ENCODE data around the gene SHPK. TPM values are rescaled to one million over a fixed set of nuclear protein-coding genes. Genes with fewer than 3 reads are reported as not detected.
"Not testable (repeated sequence)": the region's sequence is repeated elsewhere in the genome, so short reads cannot be mapped to it uniquely, and the experiment has no call there.

Gene SHPK
- polyA plus RNA-seq, 4 donors: 9.6 to 17.3 (median 14.7) TPM

DNA sequence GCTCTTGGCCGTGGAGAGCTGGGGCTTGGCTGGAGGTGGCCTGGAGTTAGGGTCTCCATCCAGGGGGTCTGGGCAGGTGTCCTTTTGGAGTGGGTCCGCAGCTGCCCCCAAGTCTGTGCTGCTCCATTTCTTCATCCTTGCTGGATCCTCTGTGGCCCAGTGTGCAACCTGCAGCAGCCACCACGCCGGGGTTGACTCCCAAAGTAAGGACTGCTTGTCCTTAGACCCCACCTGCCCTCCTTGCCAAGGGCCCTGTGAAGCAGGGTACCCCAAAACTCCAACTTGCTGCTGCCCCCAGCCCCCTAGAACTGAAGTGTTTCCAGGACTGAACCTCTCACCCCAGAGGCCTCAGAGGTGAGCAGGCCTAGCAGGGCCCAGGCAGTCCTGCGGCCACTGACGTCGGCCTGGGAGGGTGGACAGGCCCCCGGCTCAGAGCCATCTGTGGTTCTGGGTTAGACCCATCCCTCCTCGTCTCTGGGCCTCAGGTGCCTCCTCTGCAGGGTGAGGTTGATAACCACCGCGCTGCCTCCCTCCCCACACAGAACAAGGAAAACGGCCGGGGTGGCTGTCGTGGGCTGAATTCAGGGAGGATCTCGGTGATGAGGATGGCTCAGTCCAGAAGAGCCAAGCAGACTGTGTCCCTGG, 43.7 kb downstream of the SHPK start:
- no peak for DNase-seq (ENCODE audit: low read depth in 4 of 4, low spot score in 3 of 4)

DNA sequence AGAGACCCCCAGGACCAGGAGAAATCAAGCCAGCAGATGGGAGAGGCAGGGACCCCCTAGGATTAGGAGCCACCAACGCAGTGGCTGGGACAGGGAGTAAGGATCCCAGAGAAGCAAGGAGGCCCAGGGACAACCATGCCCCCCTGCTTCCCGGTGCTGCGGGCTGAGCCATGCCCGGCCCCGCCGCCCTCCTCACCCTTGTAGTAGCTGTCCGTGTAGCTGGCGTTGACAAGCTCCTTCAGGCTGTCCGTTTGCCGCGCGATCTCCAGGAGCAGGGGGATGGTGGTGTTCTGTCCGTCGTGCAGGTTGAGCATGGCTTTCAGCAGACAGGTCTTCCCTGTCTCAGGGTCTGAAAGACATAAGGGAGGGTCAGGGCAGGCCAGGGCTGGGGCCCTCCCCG, 45.3 kb downstream of the SHPK start:
- no peak for DNase-seq (ENCODE audit: low read depth in 4 of 4, low spot score in 3 of 4)

DNA sequence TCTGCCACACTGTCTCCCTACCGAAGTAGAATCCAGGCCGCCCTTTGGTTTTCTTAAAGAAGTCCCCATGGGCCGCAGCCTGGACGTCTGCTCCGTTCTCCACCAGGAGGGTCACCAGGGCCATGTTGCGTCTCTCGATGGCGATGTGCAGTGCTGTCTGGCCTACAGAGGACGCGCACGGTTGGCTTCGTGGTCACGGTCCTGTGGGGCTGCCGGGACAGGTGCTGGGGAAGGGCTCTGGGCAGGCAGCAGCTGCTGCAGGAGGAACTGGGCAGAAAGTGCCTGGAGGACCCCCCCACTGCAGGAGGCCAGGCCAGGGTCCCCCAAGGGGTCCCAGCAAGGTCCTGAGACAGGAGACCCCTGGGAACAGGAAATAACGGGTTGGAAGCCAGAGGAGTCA, 45.8 kb downstream of the SHPK start:
- no peak for DNase-seq (ENCODE audit: low read depth in 4 of 4, low spot score in 3 of 4)

DNA sequence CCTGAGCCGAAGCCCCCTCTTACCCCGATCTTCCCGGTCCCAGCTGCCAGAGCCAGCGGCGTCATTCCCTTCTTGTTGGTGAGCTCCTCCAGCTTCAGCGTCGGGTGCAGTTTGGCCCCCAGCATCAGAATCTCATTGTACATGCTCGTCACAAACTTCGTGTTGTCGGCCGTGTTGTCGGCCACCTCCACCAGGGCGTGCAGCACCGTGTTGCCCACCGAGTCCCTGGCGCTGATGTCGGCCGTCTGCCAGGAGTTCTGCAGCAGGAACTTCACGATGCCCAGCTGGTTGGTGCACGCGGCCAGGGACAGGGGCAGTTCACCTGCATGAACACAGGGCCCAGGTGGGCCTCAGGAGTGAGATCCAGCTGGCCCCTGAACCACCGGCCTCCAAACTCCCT, 46.3 kb downstream of the SHPK start:
- DNase-seq (ENCODE audit: low read depth in 4 of 4, low spot score in 3 of 4): no peak

DNA sequence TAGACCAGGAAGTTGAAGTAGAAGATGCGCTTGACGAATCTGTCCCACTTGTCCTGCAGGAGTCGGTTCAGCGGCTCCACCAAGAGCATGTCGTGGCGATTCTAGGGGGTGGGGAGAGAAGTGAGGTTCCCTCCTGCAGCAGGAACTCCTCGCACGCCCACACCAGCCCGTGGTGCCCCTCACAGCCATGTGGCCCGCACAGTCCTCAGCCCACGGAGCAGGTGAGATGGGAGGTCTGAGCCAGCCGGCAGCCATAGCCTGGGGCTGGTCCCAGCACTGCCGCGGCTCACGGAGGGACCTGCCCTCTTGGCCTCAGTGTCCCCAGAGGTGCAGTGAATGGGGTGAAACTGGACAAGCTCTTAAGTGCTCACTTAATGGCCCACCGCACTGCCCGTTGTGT, 50.2 kb downstream of the SHPK start:
- DNase-seq (ENCODE audit: low read depth in 4 of 4, low spot score in 3 of 4): no peak

DNA sequence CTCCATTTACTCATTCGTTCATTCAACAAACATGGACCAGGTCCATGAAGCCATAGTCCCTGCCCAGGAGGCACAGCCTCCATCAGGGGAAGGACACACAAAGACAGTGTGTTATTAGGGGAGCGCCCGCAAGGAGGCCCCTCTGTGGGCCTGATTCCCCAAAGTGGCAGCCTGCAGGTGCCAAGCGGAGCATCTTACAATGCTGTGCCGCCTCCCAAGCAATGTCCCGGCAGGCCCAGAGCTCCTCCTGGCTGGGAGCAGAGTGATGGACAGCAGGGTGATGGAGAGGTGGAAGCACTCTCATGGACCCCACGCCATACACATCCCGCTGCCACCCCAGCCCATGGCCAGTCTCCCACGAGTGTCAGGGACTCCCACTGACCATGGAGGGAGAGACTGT, 52.6 kb downstream of the SHPK start:
- DNase-seq (ENCODE audit: low read depth in 4 of 4, low spot score in 3 of 4): no peak

DNA sequence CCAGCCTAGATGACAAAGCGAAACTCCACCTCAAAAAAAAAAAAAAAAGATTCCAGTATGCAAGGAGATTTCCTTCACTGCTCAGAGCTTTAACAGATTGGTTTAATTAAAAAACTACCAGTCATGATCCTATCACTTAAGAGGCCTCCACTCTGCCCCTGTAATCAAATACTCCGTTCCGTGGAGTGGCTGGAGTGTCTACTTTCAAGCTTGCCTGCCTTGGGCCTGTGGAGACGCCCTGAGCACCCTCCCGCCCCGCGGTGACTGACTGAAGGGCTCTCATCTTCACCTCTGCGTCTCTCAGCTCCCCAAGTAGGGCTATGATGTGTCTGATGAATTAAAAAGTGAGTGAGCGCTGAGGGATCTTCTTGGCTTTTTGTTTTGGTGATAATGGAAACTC, 53.1 kb downstream of the SHPK start:
- DNase-seq (ENCODE audit: low read depth in 4 of 4, low spot score in 3 of 4): no peak

DNA sequence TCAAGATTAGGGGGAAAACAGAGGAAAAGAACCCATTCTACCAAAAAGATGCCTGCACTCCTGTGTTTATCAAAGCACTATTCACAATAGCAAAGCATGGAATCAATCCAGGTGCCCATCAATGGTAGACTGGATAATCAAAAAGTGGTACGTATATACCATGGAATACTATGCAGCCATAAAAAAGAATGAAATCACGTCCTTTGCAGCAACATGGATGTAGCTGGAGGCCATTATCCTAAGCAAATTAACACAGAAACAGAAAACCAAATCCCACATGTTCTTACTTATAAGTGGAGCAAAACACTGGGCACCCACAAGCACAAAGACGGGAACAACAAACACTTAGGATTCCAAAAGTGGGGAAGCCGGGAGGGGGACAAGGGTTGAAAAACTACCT, 57.4 kb downstream of the SHPK start:
- DNase-seq (ENCODE audit: low read depth in 4 of 4, low spot score in 3 of 4): not testable (repeated sequence)

DNA sequence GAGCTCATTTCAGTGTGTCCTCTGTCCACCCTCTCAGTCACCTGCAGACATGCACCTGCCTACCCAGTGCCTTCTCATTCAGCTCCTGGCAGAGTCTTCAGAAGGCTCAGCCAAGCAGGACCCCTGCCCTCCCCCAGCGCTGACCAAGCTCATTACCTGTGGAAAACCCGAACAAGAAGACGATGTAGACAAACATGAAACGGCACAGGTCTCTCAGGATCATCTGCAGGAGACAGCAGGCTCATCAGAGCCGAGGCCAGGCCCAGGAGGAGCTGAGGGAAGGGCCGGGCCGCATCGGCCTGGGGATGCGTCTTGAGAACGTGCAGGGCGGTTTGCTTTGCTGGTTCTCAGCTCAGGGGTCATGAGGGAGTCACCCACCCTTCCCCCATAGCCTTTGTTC, 59.1 kb downstream of the SHPK start:
- DNase-seq (ENCODE audit: low read depth in 4 of 4, low spot score in 3 of 4): no peak

DNA sequence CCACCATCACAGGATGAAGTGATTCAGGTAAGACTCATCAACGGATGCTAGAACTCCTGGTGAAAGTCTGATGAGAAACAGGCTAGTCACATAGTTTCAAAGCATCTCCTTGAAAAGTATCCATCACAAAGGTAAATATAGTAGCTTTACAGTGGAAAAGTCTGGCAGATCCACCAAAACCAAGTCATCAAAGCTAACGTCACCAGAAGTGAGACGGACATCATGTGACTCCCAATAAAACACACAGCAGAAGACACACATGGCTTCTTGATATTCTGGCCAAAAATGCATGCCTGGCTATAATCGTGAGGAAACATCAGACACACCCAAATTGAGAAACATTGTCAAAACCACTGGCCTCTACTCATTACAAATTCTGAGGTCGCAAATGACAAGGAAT, 60.5 kb downstream of the SHPK start:
- no peak for DNase-seq (ENCODE audit: low read depth in 4 of 4, low spot score in 3 of 4)

DNA sequence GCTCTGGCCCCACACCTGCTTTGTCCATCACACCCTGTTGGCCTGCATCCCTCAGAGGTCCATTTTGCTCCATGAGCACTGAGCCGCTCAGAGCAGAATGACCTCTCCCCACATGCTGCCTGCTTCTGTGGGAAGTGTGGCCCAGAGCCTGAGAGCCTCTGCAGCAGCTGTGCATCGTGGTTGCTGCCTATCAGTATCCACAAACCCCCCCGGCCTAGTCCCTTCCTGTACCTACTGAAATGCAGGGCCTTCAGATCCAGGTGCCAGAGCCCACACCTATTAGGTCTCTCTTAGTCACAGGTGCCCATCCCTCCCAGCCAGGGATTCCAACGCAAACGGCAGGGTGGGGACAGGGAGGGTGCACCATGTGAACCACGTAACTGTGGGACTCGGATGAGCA, 61.8 kb downstream of the SHPK start:
- DNase-seq (ENCODE audit: low read depth in 4 of 4, low spot score in 3 of 4): no peak

DNA sequence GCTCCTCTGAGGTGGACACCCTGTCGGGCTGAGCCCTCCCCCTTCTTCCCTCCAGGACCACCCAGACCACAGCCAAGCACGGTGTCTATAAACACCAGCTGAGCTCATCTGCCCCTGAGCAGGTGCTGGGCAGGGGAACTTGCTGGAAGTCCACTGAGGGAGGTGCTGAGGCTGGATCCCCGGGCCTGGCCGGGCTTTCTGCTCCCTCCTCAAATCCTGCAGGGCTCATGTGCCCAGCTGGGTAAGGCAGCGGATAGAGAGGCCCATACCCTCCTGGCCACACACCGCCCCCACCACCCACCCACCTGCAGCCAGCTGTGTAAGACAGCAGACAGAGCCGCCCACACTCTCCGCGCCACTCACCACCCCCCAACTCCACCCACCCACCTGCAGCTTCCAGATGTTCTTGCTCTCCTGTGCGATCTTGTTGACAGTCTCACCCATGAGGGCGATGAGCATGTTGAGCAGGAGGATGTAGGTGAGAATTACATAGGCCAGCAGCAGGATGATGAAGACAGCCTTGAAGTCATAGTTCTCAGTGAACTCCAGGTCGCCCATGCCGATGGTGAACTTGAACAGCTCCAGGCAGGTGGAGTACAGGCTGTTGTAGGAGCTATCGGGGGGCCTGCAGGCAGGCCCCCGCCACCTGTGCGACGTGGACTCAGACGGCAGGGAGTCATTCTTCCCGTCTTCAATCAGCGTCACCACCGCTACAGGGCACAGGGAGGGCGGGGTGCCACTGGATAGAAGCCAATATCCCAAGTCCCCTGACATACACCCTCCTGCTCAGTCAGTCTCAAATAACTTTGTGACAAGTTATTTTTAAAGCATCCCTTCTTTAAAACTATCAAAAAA, 62.6 kb downstream of the SHPK start:
- DNase-seq (ENCODE audit: low read depth in 4 of 4, low spot score in 3 of 4): no peak

DNA sequence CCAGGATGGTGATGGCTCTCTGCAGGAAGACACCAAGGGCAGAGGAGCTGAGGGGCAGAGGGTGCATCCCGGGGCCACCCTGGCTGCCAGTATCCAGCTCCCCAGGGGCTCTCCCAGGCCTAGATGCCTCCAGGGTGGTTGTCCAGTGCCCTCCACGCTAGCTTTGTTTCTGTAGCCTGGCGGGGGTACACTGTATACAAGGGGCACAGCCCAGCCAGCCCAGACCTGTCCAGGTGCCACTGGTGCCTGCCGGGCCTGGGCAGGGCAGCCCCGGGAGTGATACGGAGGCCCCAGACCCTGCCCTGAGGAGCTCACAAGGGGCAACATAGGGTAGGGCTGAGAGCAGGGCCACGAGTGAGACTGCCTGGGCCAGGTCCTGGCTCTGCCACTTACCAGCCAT, 63.8 kb downstream of the SHPK start:
- DNase-seq (ENCODE audit: low read depth in 4 of 4, low spot score in 3 of 4): no peak

DNA sequence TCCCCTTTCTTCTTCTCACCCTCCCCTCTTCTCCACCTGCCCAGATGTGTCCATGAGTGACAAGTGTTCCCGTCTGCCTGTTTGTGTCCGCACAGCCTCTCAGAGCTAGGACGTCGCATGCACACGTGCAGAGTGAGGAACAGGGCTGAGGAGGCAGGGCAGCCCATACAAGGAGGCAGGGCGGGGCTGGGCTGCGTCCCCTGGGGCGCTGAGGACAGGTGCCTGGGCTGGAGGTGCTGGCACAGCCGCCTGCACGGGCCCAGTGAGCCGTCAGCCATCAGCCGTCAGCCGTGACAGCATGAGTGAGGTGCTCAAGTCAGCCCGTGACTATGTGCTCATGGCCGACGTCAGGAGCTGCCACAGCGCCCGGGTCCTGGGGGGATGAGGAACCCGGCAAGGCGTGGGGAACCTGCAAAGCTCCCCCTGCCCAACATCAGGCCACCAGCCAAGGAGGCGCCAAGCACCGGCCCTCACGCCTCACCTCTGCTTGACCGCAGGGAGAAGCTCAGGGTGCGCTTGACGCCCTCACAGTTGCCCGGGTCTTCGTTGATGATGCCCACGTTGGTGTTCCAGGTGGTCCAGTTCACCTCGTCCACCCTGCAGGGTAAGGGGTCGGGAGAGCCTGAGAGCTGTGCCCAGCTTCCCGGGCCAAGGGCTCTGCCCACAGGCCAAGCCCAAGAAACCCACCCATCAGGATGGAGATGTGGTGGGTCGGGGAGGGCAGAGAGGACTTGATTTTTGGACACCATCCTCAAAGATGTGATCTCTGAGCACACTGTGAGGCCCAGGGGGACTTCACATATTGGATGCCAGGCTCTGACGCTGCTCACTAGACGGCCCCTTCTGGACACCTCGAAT, 64.8 kb downstream of the SHPK start:
- no peak for DNase-seq (ENCODE audit: low read depth in 4 of 4, low spot score in 3 of 4)

DNA sequence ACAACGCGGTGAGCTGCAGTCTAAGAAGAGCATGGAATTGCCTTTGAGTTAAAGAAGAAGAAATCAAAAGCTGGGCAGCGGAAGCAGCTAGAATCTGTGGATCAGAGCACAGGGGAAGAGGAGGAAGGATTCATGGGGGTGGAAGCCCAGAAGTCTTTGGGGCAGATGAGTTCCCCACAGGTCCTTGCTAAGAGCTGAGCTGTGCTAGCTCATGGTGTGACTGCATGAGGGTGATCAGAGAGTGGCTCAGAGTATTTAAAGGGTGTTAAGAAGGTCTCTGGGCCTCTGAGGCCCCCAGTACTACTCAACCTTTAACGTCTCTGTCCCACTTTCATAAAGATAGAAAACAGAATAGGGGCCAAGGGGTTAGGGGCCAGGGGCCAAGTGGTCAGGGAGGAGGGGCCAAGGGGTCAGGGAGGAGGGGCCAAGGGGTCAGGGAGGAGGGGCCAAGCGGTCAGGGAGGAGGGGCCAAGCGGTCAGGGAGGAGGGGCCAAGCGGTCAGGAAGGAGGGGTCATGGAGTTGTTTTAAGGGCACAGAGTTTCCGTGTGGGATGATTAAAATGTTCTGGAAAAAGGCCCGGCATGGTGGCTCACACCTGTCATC, 66.4 kb downstream of the SHPK start:
- DNase-seq (ENCODE audit: low read depth in 4 of 4, low spot score in 3 of 4): no peak

DNA sequence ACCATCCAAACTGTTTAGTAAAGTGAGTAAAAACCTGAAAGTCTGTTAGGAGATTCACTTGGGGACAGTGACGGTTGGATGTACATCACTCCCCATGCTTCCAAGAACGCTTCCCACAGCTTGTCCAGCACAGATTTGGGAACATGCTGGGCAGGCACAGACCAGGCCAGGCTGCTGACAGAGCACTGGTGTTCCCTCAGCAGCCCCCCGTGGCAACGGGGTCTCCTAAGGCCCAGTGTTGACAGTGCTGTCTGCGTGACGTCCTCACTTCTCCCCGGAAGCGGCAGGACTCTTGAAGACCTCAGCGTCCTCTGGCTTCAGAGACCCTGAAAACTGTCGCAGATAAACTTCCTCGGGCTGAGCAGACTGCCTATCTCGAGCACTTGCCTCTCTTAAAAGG, 69.5 kb downstream of the SHPK start:
- no peak for DNase-seq (ENCODE audit: low read depth in 4 of 4, low spot score in 3 of 4)

DNA sequence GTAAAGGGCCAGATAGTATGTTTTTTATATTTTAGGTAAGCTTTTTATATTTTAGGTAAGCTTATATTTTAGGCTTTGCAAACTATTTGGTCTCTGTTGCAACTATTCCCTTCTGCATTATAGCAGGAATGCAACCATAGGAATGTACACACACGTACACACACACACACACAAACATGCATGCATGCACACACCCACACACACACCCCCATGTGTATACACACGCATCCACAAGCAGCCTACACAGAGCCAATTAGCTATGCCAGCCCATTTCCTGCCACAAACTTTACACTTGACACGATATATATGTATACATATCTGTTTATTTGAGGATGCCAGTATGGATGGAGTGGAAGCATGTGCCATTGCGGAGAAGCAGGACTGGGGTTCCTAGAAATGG, 70.9 kb downstream of the SHPK start:
- DNase-seq (ENCODE audit: low read depth in 4 of 4, low spot score in 3 of 4): no peak

DNA sequence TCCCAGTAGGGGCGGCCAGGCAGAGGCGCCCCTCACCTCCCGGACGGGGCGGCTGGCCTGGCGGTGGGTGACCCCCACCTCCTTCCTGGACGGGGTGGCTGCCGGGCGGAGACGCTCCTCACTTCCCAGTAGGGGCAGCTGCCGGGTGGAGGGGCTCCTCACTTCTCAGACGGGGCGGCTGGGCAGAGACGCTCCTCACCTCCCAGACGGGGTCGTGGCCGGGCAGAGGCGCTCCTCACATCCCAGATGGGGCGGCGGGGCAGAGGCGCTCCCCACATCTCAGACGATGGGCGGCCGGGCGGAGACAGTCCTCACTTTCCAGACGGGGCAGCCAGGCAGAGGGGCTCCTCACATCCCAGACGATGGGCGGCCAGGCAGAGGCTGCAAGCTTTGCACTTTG, 71.8 kb downstream of the SHPK start:
- not testable (repeated sequence) for DNase-seq (ENCODE audit: low read depth in 4 of 4, low spot score in 3 of 4)

DNA sequence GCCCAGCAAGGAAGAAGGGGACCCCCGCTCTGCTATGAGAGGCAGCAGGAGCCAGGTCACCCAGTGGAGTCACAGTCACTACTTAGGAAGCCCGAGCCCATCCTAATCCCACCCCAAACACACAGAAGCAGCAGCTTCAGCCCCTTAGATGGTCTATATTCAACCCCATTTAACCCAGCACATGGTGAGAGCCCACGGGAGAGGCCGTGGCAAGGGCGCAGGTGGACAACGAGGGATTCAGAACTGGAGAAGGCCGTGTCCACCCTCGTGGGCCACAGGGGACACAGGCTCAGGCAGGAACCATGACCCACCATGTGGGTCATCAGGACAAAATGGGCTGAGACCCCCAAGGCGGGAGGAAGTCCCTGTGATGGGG, 76.8 kb downstream of the SHPK start:
- DNase-seq (ENCODE audit: low read depth in 4 of 4, low spot score in 3 of 4): no peak

DNA sequence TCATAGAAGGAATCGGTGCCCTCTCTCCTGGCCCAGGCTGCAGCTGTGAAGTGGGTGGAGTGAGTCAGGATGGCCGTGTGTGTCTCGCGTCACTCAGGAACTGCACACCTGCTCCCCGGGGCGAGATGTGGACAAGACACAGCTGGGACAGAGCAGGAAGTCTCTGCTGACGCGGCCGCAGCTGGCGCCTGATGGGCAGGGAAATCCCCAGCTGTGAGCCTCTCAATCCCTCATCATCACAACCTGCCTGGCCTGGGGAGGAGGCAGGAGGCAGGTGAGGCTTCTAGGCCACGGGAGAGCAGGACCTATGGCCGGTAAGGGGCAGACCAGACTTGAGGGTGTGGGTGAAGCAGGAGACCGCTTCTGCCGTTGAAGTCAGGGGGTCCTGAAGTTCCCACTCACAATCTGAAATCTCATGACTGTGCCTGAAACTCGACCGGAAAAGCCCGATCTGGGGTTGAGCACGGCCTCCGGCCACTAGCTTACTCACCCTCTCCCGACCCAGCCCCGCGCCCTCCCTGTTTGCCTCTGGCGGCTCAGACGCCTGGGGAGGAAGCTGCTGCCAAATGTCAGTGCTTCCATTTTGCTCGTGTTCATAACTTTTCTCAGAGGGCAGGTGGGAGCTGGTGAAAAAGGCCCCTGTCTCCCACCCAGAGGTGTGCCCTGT, 77.3 kb downstream of the SHPK start:
- no peak for DNase-seq (ENCODE audit: low read depth in 4 of 4, low spot score in 3 of 4)

Data from left renal pelvis (tissue), 4 donors.